ENCODE measurements around the gene KRTAP1-3.
"Not testable (repeated sequence)": the region's sequence is repeated elsewhere in the genome, so short reads cannot be mapped to it uniquely, and the experiment has no call there.

DNA sequence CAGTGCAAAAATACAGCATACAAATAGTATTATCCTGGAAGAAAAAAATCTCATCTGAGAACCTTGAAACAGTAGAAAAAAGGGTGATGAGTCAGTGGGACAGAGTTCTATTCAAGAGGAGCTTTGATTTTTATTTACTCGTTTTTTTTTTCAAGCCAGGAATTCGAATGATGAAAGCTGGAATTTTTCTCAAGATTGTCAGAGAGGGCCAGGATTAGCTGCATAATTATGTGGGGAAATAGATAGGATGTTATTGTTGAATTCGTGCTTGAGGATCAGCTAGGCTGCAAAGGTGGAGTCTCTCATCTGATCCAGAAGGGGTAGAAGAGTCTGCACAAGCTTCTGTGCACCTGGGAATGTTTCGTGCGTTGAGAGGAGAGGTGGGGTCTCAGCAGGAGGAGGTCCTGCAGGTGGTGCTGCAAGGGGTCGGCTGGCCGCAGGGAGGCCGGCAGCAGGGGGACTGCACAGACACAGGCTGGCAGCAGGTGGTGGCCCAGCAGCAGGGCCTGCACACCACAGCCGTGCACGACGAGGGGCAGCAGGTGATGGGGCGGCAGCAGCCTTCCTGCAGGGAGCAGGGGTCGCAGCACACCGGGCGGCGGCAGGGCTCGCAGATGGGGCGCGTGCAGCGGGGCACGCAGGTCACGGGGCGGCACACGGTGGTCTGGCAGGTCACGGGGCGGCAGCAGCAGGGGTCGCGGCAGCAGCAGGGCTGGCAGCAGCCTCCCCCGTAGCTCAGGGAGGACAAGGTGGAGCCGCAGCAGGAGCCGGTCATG, 24.8 kb upstream of the KRTAP1-3 start:
- TF ChIP-seq, protein P1, sequence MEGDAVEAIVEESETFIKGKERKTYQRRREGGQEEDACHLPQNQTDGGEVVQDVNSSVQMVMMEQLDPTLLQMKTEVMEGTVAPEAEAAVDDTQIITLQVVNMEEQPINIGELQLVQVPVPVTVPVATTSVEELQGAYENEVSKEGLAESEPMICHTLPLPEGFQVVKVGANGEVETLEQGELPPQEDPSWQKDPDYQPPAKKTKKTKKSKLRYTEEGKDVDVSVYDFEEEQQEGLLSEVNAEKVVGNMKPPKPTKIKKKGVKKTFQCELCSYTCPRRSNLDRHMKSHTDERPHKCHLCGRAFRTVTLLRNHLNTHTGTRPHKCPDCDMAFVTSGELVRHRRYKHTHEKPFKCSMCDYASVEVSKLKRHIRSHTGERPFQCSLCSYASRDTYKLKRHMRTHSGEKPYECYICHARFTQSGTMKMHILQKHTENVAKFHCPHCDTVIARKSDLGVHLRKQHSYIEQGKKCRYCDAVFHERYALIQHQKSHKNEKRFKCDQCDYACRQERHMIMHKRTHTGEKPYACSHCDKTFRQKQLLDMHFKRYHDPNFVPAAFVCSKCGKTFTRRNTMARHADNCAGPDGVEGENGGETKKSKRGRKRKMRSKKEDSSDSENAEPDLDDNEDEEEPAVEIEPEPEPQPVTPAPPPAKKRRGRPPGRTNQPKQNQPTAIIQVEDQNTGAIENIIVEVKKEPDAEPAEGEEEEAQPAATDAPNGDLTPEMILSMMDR (optimal IDR thresholded peaks at IDR 0.05 in 1 of 3, IDR thresholded peaks at IDR 0.05 in 1 of 3, conservative IDR thresholded peaks at IDR 0.05 in 1 of 3; ENCODE audit: extremely low read depth in 1 of 3, insufficient read depth in 2 of 3, low read length in 3 of 3), result not testable (repeated sequence)
- TF ChIP-seq EZH2 (IDR thresholded peaks at IDR 0.05; ENCODE audit: low read length), result not testable (repeated sequence)

All from keratinocyte (primary cell).